ENCODE results near the gene FGF12.

GRCh38 chr3:192273697-192274010 is 453.7 kb downstream of the FGF12 start:
- TF ChIP-seq GLIS3 (CRISPR knock-in tag; IDR thresholded peaks at IDR 0.05) (no peak), ZFP3 (CRISPR knock-in tag; IDR thresholded peaks at IDR 0.05) (no peak), ARNTL (CRISPR knock-in tag; IDR thresholded peaks at IDR 0.05; ENCODE audit: borderline replicate concordance, low read depth) (no peak)
- TF ChIP-seq, protein P1, sequence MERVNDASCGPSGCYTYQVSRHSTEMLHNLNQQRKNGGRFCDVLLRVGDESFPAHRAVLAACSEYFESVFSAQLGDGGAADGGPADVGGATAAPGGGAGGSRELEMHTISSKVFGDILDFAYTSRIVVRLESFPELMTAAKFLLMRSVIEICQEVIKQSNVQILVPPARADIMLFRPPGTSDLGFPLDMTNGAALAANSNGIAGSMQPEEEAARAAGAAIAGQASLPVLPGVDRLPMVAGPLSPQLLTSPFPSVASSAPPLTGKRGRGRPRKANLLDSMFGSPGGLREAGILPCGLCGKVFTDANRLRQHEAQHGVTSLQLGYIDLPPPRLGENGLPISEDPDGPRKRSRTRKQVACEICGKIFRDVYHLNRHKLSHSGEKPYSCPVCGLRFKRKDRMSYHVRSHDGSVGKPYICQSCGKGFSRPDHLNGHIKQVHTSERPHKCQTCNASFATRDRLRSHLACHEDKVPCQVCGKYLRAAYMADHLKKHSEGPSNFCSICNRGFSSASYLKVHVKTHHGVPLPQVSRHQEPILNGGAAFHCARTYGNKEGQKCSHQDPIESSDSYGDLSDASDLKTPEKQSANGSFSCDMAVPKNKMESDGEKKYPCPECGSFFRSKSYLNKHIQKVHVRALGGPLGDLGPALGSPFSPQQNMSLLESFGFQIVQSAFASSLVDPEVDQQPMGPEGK (CRISPR knock-in tag; IDR thresholded peaks at IDR 0.05; ENCODE audit: borderline replicate concordance), result no peak
